HEK293T (cell line): Measurements from ENCODE around the gene INPP4B.

Source experiments
- CTCF ChIA-PET: fragments of 350-600 bp; formaldehyde crosslinking; extraction: SDS; loops from one replicate; lab custom pipeline; 2021; ENCODE audit warnings: antibody characterized with exemption, inconsistent platforms; lab: Yijun Ruan, JAX
- POLR2A ChIA-PET: fragments of 350-600 bp; formaldehyde crosslinking; extraction: SDS; loops from one replicate; lab custom pipeline; 2020; ENCODE audit warnings: antibody characterized with exemption, inconsistent platforms; lab: Yijun Ruan, JAX
- DNase-seq: peaks from one replicate; pipeline ENCODE4 v3.0.0; 2012; ENCODE audit warnings: mixed read lengths; ENCODE audit errors: extremely low spot score
- ARNT ChIP-seq: fragments of 450-650 bp; IDR thresholded peaks from 2 replicates; pipeline ENCODE4 v1.6.1; 2017; ENCODE audit warnings: mild to moderate bottlenecking
- BHLHE40 ChIP-seq: fragments of 450-650 bp; IDR thresholded peaks from 2 replicates; pipeline ENCODE4 v1.6.1; 2016; ENCODE audit warnings: mild to moderate bottlenecking, moderate library complexity, borderline replicate concordance
- CTBP1 ChIP-seq: fragments of 450-650 bp; IDR thresholded peaks from 2 replicates; pipeline ENCODE4 v1.6.1; 2016; ENCODE audit warnings: borderline replicate concordance
- ELF4 ChIP-seq: fragments of 450-650 bp; IDR thresholded peaks from 2 replicates; pipeline ENCODE4 v1.6.1; 2017; ENCODE audit warnings: antibody characterized with exemption
- FOXA1 ChIP-seq: fragments of 450-650 bp; IDR thresholded peaks from 2 replicates; pipeline ENCODE4 v1.6.1; 2016; ENCODE audit warnings: mild to moderate bottlenecking
- FOXK2 ChIP-seq: fragments of 450-650 bp; IDR thresholded peaks from 2 replicates; pipeline ENCODE4 v1.6.1; 2016; ENCODE audit warnings: mild to moderate bottlenecking
- FOXM1 ChIP-seq: fragments of 450-650 bp; IDR thresholded peaks from 2 replicates; pipeline ENCODE4 v1.6.1; 2017; ENCODE audit warnings: mild to moderate bottlenecking, borderline replicate concordance
- HDGF ChIP-seq: fragments of 450-650 bp; IDR thresholded peaks from 2 replicates; pipeline ENCODE4 v1.6.1; 2017; ENCODE audit warnings: antibody characterized with exemption, borderline replicate concordance
- L3MBTL2 ChIP-seq: fragments of 450-650 bp; conservative IDR thresholded peaks from 2 replicates; pipeline ENCODE4 v1.6.1; 2016; ENCODE audit warnings: mild to moderate bottlenecking
- LEF1 ChIP-seq: fragments of 450-650 bp; IDR thresholded peaks from 2 replicates; pipeline ENCODE4 v1.6.1; 2017; ENCODE audit warnings: mild to moderate bottlenecking, borderline replicate concordance
- NFRKB ChIP-seq: fragments of 450-650 bp; IDR thresholded peaks from 2 replicates; pipeline ENCODE4 v1.6.1; 2016; ENCODE audit warnings: mild to moderate bottlenecking, moderate library complexity
- SP1 ChIP-seq: fragments of 450-650 bp; IDR thresholded peaks from 2 replicates; pipeline ENCODE4 v1.6.1; 2017
- SUZ12 ChIP-seq: fragments of 450-650 bp; IDR thresholded peaks from 2 replicates; pipeline ENCODE4 v1.6.1; 2016; ENCODE audit warnings: mild to moderate bottlenecking
- TARDBP ChIP-seq: fragments of 450-650 bp; IDR thresholded peaks from 2 replicates; pipeline ENCODE4 v1.6.1; 2016
- ZNF384 ChIP-seq: fragments of 450-650 bp; IDR thresholded peaks from 2 replicates; pipeline ENCODE4 v1.6.1; 2016
- TF ChIP-seq, protein P1 (sequence below): fragments of 450-650 bp; IDR thresholded peaks from 2 replicates; pipeline ENCODE4 v1.6.1; 2016

Gene INPP4B

GRCh38 chr4:142168181-142168580, 677.9 kb downstream of the INPP4B start:
- DNase-seq = no peak
- no peak for TF ChIP-seq BHLHE40
- TF ChIP-seq TARDBP = no peak
- no peak for TF ChIP-seq ZNF384
- ChIA-PET CTCF (no interaction called here), POLR2A (no interaction called here)

DNA sequence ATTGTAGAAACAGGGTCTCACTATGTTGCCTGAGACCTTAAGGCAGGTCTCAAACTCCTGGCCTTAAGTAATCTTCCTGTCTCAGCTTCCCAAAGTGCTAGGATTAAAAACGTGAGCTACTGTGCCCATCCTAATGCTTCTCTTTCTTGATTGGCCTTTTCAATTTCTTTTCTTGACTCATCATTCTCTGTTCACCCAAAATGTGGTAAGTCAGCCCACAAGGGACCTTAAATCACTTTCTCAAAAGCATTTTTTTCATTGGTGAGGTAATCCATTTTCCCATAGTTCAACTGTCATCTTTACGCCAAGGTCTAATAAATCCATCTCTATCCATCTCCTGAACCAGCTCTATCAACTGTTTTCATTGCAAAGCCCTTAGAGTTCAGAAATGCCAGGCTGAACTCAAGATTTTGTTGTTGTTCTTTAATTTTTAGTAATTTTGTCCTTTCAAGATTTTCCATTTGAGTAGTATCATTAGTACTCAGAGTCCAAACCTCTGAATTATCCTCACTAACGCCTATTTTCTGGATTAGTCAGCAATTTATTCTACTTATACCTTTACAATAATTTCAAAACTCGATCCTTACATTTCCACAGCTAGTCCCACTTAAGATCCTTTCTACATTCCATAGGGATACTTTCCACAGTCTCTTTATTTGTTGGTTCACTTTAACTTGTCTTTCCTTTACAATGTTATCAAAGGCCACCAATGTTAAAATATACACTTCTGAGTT, 681.2 kb downstream of the INPP4B start:
- no peak for DNase-seq
- TF ChIP-seq, protein P1, sequence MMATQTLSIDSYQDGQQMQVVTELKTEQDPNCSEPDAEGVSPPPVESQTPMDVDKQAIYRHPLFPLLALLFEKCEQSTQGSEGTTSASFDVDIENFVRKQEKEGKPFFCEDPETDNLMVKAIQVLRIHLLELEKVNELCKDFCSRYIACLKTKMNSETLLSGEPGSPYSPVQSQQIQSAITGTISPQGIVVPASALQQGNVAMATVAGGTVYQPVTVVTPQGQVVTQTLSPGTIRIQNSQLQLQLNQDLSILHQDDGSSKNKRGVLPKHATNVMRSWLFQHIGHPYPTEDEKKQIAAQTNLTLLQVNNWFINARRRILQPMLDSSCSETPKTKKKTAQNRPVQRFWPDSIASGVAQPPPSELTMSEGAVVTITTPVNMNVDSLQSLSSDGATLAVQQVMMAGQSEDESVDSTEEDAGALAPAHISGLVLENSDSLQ = no peak
- TF ChIP-seq SP1 (no peak), TARDBP (no peak), FOXK2 (no peak), ELF4 (no peak), L3MBTL2 (no peak), CTBP1 (no peak), FOXA1 (no peak), BHLHE40 (no peak), FOXM1 (no peak), NFRKB (no peak), SUZ12 (no peak), HDGF (no peak), ZNF384 (no peak), ARNT (no peak), LEF1 (no peak)
- ChIA-PET POLR2A (no interaction called here), CTCF (no interaction called here)

DNA sequence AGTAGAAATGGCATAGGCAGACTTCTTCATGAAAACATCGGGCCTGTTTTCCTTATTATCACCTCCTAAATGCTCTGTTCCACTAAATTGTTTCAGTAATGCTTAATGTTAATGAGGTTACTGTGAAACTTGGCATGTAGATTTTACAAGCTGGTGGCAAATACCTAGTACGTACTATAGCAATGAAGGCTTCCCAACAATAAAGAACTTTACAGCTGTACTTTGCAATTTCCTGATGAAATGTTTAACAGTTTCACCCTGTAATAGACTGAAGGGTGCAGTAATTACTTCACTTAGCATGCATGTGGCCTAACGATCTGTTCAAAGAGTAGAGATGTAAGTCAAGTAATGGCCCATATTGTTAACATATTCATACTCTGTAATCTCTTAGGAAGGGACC, 685.0 kb downstream of the INPP4B start:
- TF ChIP-seq ELF4 = no peak
- no peak for TF ChIP-seq SUZ12
- TF ChIP-seq, protein P1 = no peak
- TF ChIP-seq FOXK2 = no peak
- TF ChIP-seq L3MBTL2 = no peak
- TF ChIP-seq NFRKB = no peak
- no peak for TF ChIP-seq FOXA1
- TF ChIP-seq ZNF384 = no peak
- no peak for TF ChIP-seq FOXM1
- DNase-seq = no peak
- ChIA-PET CTCF (no interaction called here), POLR2A (no interaction called here)

DNA sequence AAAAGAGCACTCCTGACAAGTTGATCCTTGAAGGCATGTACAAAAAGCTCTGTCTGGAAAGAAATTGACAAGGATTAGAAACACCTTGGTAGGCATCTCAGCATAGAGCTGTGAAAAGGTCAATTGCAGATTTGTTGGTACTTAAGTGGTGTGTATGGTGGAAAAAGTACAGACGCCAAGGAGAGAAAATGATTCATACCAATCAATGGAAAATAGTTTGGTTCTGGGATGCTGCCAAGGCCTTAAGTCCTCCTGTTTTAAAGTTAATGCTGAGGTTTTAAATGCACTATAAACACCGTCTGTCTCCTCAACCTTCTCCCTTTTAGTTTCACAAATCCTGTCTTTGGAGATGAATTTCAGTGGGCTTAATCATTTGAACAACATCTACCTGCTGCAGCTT, 685.6 kb downstream of the INPP4B start:
- ChIA-PET POLR2A (no interaction called here), CTCF (no interaction called here)
- DNase-seq = no peak
- no peak for TF ChIP-seq HDGF

GRCh38 chr4:142158980-142159379, 687.1 kb downstream of the INPP4B start:
- CTCF ChIA-PET = no interaction called here
- TF ChIP-seq, protein P1 = no peak
- TF ChIP-seq TARDBP (no peak), L3MBTL2 (no peak), HDGF (no peak), SP1 (no peak), FOXK2 (no peak), NFRKB (no peak), ARNT (no peak), ZNF384 (no peak), CTBP1 (no peak), BHLHE40 (no peak), FOXA1 (no peak), ELF4 (no peak), SUZ12 (no peak), FOXM1 (no peak), LEF1 (no peak)
- no peak for DNase-seq
- POLR2A ChIA-PET = no interaction called here

GRCh38 chr4:142156256-142156655, 689.8 kb downstream of the INPP4B start:
- TF ChIP-seq FOXK2 = no peak
- TF ChIP-seq CTBP1 = no peak
- no peak for TF ChIP-seq HDGF
- TF ChIP-seq BHLHE40 = no peak
- TF ChIP-seq SUZ12 = no peak
- TF ChIP-seq, protein P1 = no peak
- no peak for TF ChIP-seq TARDBP
- no peak for TF ChIP-seq NFRKB
- no peak for TF ChIP-seq FOXM1
- TF ChIP-seq ELF4 = no peak
- TF ChIP-seq ZNF384 = no peak
- ChIA-PET POLR2A (no interaction called here), CTCF (no interaction called here)
- DNase-seq = no peak
